Adipocyte (in vitro differentiated cells): ENCODE measurements around the gene MET.
"Not testable (repeated sequence)": the region's sequence is repeated elsewhere in the genome, so short reads cannot be mapped to it uniquely, and the experiment has no call there.

Experiments used
- DNase-seq: peaks from one replicate; pipeline ENCODE4 v3.0.0-alpha.2; 2015; ENCODE audit warnings: low read depth
- H3K27me3 ChIP-seq: replicated peaks from 2 replicates; pipeline ENCODE4 v1.7.0; 2013; ENCODE audit warnings: mild to moderate bottlenecking, low read length, moderate library complexity; ENCODE audit not compliant: control insufficient read depth, insufficient read depth
- H3K36me3 ChIP-seq: 2 replicates; pipeline ENCODE4 v1.7.0; 2013; ENCODE audit warnings: low read length, mild to moderate bottlenecking, moderate library complexity; ENCODE audit not compliant: control insufficient read depth, insufficient read depth, severe bottlenecking
- H3K4me1 ChIP-seq: 2 replicates; pipeline ENCODE4 v1.7.0; 2013; ENCODE audit warnings: mild to moderate bottlenecking, low read length, moderate library complexity; ENCODE audit not compliant: control insufficient read depth, insufficient read depth
- H3K4me3 ChIP-seq: 2 replicates; pipeline ENCODE4 v1.7.0; 2013; ENCODE audit warnings: mild to moderate bottlenecking, low read length, moderate library complexity
- H3K9ac ChIP-seq: 2 replicates; pipeline ENCODE4 v1.7.0; 2013; ENCODE audit warnings: mild to moderate bottlenecking, low read length, moderate library complexity
- H3K9me3 ChIP-seq: 2 replicates; pipeline ENCODE4 v1.7.0; 2013; ENCODE audit warnings: mild to moderate bottlenecking, low read length, moderate library complexity; ENCODE audit not compliant: control insufficient read depth

Gene MET

DNA sequence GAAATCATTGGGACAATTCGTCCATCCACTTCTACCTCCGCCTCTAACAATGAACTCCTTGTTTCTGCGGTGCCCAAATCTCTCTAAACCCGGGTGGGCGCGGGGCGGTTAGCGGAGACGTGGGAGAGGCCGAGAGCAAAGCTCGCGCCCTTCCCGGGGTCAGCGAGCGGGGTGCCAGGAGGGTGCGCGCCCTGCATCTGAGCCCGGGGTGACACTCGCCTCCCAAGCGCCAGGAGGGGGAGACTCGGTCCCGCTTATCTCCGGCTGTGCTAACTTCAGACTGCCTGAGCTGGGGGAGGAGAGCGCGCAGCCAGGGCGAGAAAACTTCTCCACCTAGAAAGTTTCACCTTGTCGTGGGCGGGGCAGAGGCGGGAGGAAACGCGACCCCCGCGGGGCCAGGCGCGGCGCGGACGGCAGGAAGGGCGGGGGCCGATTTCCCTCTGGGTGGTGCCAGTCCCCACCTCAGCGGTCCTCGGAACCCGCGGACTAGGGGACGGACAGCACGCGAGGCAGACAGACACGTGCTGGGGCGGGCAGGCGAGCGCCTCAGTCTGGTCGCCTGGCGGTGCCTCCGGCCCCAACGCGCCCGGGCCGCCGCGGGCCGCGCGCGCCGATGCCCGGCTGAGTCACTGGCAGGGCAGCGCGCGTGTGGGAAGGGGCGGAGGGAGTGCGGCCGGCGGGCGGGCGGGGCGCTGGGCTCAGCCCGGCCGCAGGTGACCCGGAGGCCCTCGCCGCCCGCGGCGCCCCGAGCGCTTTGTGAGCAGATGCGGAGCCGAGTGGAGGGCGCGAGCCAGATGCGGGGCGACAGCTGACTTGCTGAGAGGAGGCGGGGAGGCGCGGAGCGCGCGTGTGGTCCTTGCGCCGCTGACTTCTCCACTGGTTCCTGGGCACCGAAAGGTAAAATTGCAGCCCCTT is at the start of gene MET:
TSS of gene MET (plus strand) at position 516 of the 915 bp plus-strand sequence. CDS start 26,889 bp downstream, outside the sequence.
- DNase-seq: peak; percentile 92

DNA sequence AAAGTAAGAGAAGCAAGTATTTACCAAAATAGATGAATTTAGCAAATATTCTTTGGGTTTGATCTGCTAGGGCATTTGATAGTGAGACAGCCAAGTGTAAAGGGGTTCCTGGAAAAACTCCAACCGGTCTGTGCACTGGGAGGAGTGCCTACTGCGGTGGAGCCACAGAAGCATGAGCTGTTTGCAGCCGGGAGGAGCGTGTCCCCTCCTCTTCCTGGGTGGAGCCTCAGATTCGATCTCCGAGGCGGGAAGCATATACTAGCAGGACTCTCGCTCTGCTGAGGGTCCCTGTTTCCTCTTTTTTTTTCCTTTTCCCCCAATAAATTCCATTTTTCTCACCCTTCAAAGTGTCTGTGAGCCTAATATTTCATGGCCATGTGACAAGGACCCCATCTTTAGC is 45.1 kb upstream of the MET start:
- no peak for DNase-seq
- Histone ChIP-seq H3K9ac (no peak overlapping the region), H3K36me3 (no peaks in the 10 kb centered on the region), H3K4me3 (no peak overlapping the region), H3K9me3 (no peaks in the 10 kb centered on the region), H3K27me3 (peaks cover 8% of the 10 kb centered on the region), H3K4me1 (peaks cover 27% of the 10 kb centered on the region)

More for the DNA sequence above, at the start of gene MET:
- H3K9ac ChIP-seq: peak within 1 kb of the TSS; percentile 76
- H3K36me3 ChIP-seq: no peaks in the 10 kb centered on the region
- no peaks in the 10 kb centered on the region for H3K27me3 ChIP-seq
- H3K4me1 ChIP-seq: peaks cover 6% of the 10 kb centered on the region
- H3K9me3 ChIP-seq: no peaks in the 10 kb centered on the region
- peak within 1 kb of the TSS; percentile 87 for H3K4me3 ChIP-seq

DNA sequence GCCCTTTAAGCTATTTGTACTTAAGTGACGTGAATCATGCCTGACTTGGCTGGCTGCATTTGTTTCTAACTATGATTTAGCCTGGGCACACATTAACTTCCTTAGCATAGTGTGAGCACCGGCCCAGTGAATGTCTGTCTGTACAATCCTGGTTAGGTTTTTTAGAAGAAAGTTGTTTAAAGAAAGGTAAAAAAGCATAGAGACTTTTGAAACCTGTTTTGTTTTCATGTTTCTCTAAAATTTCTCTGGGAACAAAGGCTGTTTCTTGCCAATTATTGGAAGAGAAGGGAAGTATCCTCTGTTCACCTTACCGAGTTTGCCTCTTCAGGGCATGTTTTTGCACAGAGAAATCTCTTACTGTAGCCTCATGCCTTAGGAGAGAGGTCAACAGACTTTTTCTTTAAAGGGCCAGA is 42.9 kb upstream of the MET start:
- Histone ChIP-seq H3K36me3 (no peaks in the 10 kb centered on the region), H3K9ac (no peak overlapping the region), H3K4me3 (no peak overlapping the region), H3K27me3 (peaks cover 8% of the 10 kb centered on the region), H3K9me3 (no peaks in the 10 kb centered on the region), H3K4me1 (peaks cover 42% of the 10 kb centered on the region)
- DNase-seq: no peak

DNA sequence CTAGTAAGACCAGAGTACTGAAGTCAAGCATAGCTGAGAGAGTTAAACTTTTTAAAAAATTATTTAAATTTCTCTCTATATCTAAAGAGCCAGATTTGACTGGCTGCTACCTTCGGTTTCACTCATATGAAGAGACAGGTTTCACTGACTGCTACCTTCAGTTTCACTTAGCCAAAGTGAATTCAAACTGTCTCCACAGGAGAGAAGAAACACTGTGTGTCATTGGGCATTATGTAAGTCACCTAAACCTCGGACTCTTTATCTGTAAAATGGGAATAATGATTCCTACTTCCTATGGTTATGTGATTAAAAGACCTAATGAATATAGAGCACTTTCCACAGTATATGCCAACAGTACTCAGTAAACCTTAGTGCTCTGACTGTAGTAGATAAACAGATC is 41.6 kb upstream of the MET start:
- Histone ChIP-seq H3K27me3 (peaks cover under 1% of the 10 kb centered on the region), H3K4me1 (peaks cover 42% of the 10 kb centered on the region), H3K4me3 (no peak overlapping the region), H3K9me3 (no peaks in the 10 kb centered on the region), H3K36me3 (no peaks in the 10 kb centered on the region), H3K9ac (no peak overlapping the region)
- no peak for DNase-seq

DNA sequence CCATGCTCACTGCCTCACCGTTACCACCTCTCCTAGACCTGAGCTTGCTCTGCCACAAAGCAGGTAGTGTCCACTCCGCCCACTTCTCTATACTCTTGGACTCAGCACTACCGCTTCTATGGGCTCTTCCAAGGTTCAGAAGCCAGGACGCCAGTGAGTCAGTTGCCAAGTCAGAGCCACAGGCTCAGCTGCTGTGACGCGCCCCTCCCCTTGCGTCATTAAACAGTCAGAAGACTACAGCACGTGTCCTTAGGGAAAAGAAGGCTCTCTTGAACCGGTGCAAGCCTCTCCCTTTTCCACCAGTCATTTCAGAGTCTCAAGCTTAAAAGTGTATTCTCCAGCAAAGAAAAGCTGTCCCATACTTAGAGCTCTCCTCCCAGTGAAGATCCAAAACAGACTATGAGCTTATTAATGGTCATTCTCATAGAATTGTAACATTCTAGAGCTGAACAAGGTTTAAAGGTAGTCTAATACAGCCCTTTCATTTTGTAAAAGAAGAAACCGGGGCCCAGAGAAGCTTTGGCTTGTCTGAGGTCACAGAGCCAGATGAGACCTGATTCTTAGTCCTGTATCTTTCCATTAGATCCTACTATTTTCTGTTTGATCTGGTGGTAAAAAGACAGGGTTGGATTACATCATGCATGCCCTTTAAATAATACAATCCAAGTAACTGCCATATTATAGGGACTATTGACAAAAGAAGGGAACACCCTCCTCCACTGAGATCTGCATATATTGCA is 40.9 kb upstream of the MET start:
- Histone ChIP-seq H3K9ac (no peak overlapping the region), H3K4me3 (no peak overlapping the region), H3K4me1 (peaks cover 42% of the 10 kb centered on the region), H3K9me3 (no peaks in the 10 kb centered on the region), H3K27me3 (no peaks in the 10 kb centered on the region), H3K36me3 (no peaks in the 10 kb centered on the region)
- no peak for DNase-seq

DNA sequence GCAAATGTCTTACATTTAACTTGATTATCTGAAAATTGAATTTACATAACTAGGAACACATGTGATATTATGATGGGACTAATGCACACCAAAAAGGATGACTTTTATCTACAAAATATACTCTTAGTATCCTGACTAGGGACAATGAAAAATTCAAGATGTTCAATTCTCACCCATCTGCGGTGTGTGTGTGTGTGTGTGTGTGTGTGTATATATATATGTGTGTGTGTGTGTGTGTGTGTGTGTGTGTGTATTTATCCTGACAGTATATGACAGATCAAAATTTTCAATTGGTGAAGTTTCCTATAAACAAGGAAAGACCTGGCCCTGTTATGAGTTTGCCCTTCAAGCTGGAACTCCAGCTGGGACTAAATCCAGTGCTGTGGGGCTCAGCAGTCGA is 40.3 kb upstream of the MET start:
- no peaks in the 10 kb centered on the region for H3K9me3 ChIP-seq
- no peak overlapping the region for H3K4me3 ChIP-seq
- H3K27me3 ChIP-seq: no peaks in the 10 kb centered on the region
- H3K36me3 ChIP-seq: no peaks in the 10 kb centered on the region
- no peak overlapping the region for H3K9ac ChIP-seq
- DNase-seq: no peak
- peaks cover 42% of the 10 kb centered on the region for H3K4me1 ChIP-seq

DNA sequence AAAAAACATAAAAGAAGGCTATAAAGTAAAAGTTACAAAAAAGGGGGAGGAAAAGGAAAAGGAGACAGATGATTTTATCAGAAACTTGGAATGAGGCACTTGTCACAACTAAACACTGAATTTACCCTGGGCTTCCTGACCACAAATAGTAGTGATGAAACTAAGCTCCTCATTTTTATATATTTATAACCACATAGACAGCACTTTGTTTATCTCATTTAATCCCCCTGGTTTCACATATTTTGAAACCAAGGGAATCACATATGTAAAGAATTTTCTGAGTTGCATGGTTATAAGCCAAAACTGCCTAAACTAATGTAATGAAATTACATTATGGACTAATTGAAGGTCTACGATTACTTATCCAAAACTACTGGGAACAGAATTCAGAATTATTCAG is 39.6 kb upstream of the MET start:
- Histone ChIP-seq H3K9me3 (no peaks in the 10 kb centered on the region), H3K4me1 (peaks cover 42% of the 10 kb centered on the region), H3K36me3 (no peaks in the 10 kb centered on the region), H3K9ac (no peak overlapping the region), H3K4me3 (no peak overlapping the region), H3K27me3 (no peaks in the 10 kb centered on the region)
- peak; percentile 54 for DNase-seq

DNA sequence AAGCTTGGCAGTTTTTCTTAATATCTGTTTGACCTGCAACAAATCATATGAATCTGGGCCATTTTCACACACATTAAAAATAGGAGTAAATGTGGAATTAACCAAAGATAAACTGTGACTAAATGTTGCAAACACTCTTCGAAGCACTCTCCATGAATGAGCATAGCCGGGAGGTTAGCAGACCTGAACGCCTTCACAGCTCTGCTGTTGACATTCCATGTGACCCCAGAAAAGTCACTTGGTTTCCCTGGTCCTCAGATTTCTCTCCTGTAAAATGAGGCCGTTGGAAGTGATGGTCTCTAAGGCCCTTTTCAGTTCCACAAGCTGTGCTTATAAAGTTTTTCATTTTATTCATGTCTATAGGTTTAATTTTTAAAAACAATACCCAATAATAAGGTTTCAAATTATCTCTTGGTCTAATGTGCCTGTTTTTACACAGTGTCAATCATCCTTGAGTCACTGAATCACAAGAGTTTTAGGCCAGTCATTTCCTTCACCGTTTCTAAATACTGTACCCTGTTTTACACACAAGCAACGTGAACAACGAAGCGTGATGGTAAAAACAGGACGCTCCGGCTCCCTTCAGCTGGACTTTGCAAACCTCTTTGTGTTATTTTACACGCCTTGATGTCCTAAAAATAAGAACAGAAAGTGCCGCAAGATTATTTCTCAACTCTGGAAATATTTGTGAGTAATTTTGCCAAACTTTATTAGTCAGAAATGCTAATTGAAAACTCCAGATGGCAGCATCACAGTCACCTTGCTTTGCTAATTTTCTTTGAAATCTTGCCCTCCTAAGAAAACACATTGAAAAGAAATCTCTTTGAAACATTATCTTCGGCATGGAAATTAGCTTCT is 38.6 kb upstream of the MET start:
- no peak overlapping the region for H3K9ac ChIP-seq
- peak; percentile 18 for DNase-seq
- no peaks in the 10 kb centered on the region for H3K27me3 ChIP-seq
- no peaks in the 10 kb centered on the region for H3K36me3 ChIP-seq
- H3K4me3 ChIP-seq: peak overlapping the region; percentile 46
- no peaks in the 10 kb centered on the region for H3K9me3 ChIP-seq
- H3K4me1 ChIP-seq: peaks cover 42% of the 10 kb centered on the region

DNA sequence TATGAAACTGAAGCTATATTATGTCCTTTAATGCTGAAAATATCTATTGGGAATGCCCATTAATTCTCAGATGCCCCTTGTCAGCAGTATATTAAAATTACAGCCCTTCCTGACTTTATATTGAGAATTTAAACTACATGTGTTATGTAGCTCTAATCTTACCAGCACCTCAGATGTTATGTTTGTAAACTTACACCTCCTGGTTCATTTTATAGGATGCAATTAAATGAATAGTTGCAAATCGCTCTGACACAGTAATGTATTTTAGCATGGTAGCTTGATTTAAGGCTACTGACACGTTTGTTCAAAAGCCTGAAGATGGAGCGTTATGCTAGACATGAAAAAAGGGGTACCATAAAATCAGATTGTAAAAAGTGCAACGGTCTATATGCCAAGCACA is 35.0 kb upstream of the MET start:
- H3K9ac ChIP-seq: no peak overlapping the region
- H3K36me3 ChIP-seq: no peaks in the 10 kb centered on the region
- peaks cover 19% of the 10 kb centered on the region for H3K4me1 ChIP-seq
- H3K4me3 ChIP-seq: no peak overlapping the region
- no peaks in the 10 kb centered on the region for H3K27me3 ChIP-seq
- DNase-seq: no peak
- no peaks in the 10 kb centered on the region for H3K9me3 ChIP-seq

DNA sequence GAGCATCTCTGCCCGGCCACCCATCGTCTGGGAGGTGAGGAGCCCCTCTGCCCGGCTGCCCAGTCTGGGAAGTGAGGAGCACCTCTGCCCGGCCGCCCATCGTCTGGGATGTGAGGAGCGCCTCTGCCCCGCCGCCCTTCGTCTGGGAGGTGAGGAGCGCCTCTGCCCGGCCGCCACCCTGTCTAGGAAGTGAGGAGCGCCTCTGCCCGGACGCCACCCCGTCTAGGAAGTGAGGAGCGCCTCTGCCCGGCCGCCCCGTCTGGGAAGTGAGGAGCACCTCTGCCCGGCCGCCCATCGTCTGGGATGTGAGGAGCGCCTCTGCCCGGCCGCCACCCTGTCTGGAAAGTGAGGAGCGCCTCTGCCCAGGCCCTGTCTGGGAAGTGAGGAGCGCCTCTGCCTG is 33.4 kb upstream of the MET start:
- not testable (repeated sequence) for H3K36me3 ChIP-seq, DNase-seq, H3K4me1 ChIP-seq, H3K9me3 ChIP-seq, H3K27me3 ChIP-seq, H3K4me3 ChIP-seq, H3K9ac ChIP-seq
